ENCODE data around the gene GPC6.

GPC6 gene

GRCh38 chr13:93872786-93873347 lies 646.3 kb downstream of the GPC6 start:
- no peak for DNase-seq

- no peak for DNase-seq
These were observed 648.9 kb downstream of the GPC6 start for GRCh38 chr13:93875547-93875946.

GRCh38 chr13:93876236-93876635 lies 649.6 kb downstream of the GPC6 start:
- no peak for DNase-seq

DNA sequence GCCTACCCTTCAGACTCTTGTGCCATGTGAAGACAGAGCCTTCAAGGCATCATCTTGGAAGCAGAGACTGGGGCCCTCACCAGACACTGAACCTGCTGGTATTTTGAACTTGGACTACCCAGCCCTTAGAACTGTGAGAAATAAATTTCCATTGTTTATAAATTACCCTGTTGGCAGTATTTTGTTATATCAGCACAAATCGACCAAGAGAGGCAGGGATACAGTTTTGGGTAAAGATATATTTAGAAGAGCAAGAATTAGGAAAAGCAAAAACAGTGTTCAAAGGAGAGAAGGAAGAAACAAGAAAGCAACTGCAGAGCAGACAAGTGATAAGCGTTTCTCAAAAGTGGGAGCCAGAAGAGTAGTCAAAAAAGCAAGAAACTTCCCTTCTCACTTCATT lies 652.1 kb downstream of the GPC6 start:
- DNase-seq = no peak

- DNase-seq = no peak
These were observed 654.8 kb downstream of the GPC6 start for GRCh38 chr13:93881411-93881810.

- no peak for DNase-seq
These were observed 655.6 kb downstream of the GPC6 start for GRCh38 chr13:93882086-93882651.

DNA sequence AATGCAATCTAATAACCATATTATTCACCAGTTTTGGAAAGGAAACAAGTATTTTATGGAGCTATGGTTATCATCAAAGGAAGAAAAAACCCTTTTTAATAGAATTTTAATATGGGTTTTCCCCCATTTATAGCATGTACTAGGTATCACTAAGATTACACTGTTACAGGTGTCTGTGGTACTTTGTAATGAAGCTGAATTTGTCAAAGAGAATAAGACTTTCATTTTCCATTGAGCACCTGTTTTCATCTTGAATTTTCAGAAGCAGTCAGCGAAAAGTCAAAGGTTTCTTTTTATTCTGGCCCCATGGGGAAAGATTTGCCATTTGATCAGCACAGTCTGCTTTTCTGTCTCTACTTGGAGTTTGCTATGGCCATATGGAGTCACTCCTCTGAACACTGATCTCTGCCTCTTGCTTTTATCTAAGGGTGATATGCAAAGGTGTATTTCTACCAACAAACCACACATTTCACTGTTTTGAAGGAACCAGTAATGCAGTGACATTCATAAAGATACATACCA lies 662.9 kb downstream of the GPC6 start:
- no peak for DNase-seq

- DNase-seq = no peak
These were observed 673.4 kb downstream of the GPC6 start for GRCh38 chr13:93899981-93900380.

- no peak for DNase-seq
These were observed 674.1 kb downstream of the GPC6 start for GRCh38 chr13:93900731-93901130.

DNA sequence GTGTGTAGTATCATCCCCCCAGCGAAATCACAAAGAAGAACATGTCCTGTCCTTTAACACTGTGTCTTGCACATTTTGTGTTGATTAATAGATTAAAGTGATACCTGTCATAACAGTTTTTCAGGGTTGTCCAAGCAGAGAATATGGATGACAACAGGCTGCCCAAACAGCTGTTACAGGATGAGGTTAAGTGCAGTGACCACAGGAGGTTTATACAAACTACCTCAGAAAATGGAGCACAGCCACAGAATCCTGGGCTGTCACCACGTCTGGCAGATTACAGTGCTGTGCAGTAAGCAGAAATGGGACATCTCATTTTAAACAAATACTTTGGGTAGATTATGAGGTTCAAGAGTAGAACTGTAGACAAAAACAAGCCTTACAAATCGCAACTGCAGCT lies 677.3 kb downstream of the GPC6 start:
- DNase-seq = no peak

DNA sequence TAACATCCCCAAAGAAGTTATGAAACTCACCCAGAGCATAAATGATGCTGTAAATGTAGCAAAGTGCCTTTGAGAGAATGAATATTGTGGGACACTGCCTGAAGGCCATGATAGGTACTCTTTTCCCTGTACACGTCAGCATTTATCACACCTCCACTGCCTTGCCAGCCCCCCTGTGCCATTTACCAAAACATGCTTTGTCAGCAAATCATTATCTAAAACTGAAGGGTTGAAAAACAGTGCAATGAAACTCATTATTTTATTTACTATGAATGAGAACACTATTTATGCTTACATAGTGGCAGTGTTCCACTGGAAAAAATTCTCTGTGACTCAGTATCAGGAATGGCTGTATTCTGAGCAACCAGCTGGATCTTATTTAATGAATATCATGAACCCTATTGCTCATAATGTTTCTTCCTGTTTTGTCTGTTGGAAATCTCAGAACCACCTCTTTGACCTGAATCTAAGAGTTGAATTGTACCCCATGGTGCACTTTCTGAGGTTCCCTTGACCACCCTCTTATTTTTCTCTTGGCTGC lies 688.7 kb downstream of the GPC6 start:
- no peak for DNase-seq

DNA sequence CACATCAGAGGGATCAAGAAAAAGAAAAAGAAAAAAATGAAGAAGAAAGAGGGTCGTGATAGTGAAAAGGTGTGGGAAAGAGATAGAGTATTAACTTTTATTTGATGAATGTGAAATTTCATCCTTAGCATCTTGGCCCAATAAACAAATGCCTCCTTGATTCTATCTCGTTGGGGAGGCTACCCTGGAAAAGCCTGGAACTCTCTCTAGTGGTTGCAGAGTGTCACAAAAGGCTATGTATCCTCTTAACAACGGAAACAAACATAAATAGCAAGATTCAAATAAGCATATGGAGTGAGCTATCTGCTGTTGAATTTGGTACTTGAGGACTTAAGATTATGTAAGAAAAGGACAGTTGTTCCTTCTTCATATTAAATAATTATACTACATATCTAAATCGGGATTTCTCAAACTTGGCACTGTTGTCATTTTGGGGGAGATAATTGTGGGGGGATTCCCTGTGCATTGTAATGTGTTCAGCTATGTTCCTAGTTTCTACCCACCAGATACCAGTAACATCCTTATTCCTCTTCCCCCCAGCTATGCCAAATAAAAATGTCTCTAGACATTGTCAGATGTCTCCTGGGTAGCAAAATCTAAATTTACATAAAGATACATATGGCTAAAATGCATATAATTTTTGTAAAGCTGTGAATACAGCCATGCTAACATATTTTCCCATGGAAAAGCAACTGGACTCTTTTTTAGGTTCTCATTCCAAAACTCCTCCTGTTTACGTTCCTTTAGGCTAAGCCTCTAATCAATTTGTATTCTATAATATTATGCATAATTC lies 695.7 kb downstream of the GPC6 start:
- no peak for DNase-seq

DNA sequence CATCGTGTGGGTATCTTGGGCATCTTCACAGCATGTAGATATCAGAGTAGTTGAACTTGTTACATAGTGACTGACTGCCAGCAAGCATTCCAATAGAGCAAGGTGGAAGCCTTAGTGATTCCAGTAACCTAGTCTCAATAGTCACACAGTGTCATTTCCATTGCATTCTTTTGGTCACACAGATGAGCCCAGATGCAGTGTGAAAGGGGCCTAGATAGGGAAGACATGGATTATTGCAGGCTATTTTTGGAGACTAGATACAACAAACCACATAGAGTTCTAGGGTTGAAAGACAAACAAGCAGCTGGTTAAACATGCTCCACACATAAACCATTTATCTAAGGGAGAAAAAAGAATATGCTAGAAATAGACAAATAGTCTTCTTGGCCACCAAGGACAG lies 699.4 kb downstream of the GPC6 start:
- DNase-seq = no peak

GRCh38 chr13:93926425-93926824 lies 699.8 kb downstream of the GPC6 start:
- DNase-seq = no peak

DNA sequence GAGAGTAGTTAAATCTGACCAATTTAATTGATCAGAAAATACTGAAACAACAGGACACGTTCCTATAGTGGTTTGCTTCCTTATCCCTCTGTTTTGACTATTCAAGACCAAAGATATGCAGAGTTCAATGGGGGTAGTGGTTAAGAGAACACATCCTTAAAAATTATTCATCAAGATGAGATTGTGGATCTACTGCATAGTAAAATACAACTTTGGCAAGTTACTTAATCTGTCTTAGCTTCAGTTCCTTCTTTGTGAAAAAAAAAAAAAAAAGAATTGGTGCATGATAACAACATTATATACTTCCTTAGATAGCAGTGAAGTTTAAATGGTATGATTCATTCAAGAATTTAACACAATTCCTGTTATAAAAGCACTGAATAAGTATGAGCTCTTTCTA lies 700.8 kb downstream of the GPC6 start:
- no peak for DNase-seq

DNA sequence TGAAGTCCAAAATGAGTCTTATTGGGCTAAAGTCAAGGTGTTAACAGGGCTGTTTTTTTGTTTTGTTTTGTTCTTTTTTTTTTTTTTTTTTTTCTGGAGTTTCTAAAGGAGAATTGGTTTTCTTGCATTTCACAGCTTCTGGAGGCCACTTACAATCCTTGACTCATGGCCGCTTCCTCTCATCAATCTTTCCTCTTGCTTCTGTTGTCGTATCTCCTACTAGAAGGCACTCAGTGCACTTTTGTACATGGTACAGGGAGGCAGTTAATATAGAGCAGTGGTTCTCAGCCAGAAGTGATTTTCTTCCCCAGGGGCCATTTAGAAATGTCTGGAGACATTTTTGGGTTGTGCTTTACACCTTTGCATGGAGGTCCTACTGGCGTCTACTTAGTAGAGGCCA lies 706.3 kb downstream of the GPC6 start:
- no peak for DNase-seq

DNA sequence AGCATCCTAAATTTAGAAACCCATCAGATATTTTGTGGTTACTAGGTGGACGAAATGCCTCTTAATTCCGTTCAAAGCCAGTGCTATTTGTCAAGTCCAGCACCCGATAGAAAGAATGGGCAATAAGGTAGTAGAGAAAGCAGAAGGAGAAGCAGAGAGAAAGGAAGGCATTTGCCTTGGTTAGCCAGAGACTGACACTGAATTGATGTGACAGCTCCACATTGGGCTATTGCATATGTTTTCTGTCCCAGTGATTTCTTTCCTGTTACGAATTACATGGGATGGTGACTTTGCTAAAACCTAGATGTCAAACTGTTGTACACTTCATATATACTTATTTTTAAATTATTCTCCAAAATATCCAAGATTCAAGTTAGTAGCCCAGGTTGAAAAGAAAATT lies 710.3 kb downstream of the GPC6 start:
- DNase-seq = no peak

DNA sequence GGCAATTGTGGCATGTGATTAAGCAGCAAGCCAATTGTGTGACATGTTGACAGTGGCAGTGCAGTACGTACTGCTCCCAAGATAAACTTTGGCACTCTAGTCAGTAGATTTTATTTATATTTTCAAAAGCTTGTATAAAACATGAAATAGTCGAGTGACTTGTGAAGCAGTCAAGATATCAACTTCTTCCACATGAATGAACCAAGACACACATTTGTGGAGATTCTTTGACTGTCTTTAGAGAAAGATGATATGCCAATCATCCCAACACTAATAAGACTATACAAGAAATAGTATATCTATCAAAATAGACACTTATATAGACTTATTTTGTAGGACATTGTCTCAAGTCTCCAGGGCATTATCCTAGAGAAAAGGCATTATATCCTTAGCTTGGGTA lies 714.8 kb downstream of the GPC6 start:
- DNase-seq = no peak

GRCh38 chr13:93942016-93942415 lies 715.4 kb downstream of the GPC6 start:
- DNase-seq = no peak

GRCh38 chr13:93945621-93946020 lies 719.0 kb downstream of the GPC6 start:
- DNase-seq = no peak

DNA sequence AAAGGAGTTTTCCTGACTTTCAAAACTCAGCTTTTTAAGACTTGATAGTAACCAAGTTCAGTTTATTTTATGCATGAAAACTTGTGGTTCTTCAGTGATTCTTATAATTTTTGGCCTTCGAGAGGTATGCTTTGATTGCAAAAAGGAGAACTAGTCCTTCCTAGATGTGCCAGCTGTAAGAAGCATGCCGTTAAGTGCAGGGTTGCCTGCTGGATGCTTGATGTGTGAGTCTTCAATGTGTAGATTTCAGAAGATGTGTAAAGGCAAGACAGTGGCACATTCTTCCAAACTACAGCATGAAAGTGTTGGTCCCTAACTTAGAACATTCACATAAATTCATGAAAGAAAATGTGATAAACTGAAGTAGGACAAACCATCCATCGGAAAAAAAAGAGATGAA lies 720.4 kb downstream of the GPC6 start:
- no peak for DNase-seq

- no peak for DNase-seq
These were observed 721.0 kb downstream of the GPC6 start for GRCh38 chr13:93947651-93948050.

- DNase-seq = no peak
These were observed 721.7 kb downstream of the GPC6 start for GRCh38 chr13:93948162-93948922.
